GM12878 (cell line): Measurements from ENCODE around the gene RANGAP1.

Experiments used
- CTCF ChIP-seq, 3 experiments: IDR thresholded peaks in 2 of 3; conservative IDR thresholded peaks in 1 of 3; 2 replicates each; pipeline ENCODE4 v1.5.1; 2011; ENCODE audit warnings: low read depth in 3 of 3, low read length in 3 of 3, mild to moderate bottlenecking in 3 of 3, control low read depth in 2 of 3, moderate library complexity in 2 of 3, inconsistent platforms in 1 of 3, mixed read lengths in 1 of 3; ENCODE audit not compliant: control insufficient read depth in 2 of 3, insufficient read depth in 1 of 3; ENCODE audit errors: extremely low read depth in 1 of 3
- TAF1 ChIP-seq: IDR thresholded peaks from 2 replicates; pipeline ENCODE4 v1.6.1; 2011; ENCODE audit warnings: mild to moderate bottlenecking, low read depth, low read length, borderline replicate concordance

GRCh38 chr22:41231369-41231768 is 54.6 kb downstream of the RANGAP1 start:
- TF ChIP-seq TAF1: no peak
- TF ChIP-seq CTCF (IDR thresholded peaks at IDR 0.05 in 2 of 3, conservative IDR thresholded peaks at IDR 0.05 in 1 of 3; ENCODE audit: control insufficient read depth in 2 of 3, extremely low read depth in 1 of 3, insufficient read depth in 1 of 3, low read depth in 3 of 3, low read length in 3 of 3): no peak
